ENCODE measurements around the gene UVSSA. TPM values are rescaled to one million over a fixed set of nuclear protein-coding genes. Genes with fewer than 3 reads are reported as not detected.
A peak's percentile ranks its signal among the peaks of the same experiment; 100 is the strongest.

Gene UVSSA
- total RNA-seq, 1 experiment from 2014 or later = 40.4 TPM

- no peak for TF ChIP-seq ZNF532 (CRISPR knock-in tag; IDR thresholded peaks at IDR 0.05; ENCODE audit: borderline replicate concordance)
- peak; percentile 59; the same call in 1 of the 2 replicates for TF ChIP-seq MAX (CRISPR knock-in tag; IDR thresholded peaks at IDR 0.05)
- no peak for TF ChIP-seq NR2C2 (CRISPR knock-in tag; IDR thresholded peaks at IDR 0.05)
- no peak for TF ChIP-seq TEAD4 (CRISPR knock-in tag; IDR thresholded peaks at IDR 0.05)
- TF ChIP-seq ZBTB21 (CRISPR knock-in tag; IDR thresholded peaks at IDR 0.05; ENCODE audit: borderline replicate concordance) = 0 out of 2 replicates have a peak, but pooled peaks have one; percentile 43
- no peak for TF ChIP-seq ARID4B (CRISPR knock-in tag; IDR thresholded peaks at IDR 0.05; ENCODE audit: borderline replicate concordance)
- TF ChIP-seq GABPB1 (CRISPR knock-in tag; IDR thresholded peaks at IDR 0.05) = 0 out of 2 replicates have a peak, but pooled peaks have one; percentile 38
- no peak for TF ChIP-seq CBFB (CRISPR knock-in tag; IDR thresholded peaks at IDR 0.05; ENCODE audit: low read depth)
- TF ChIP-seq IRF2 (CRISPR knock-in tag; IDR thresholded peaks at IDR 0.05; ENCODE audit: borderline replicate concordance, low read depth) = no peak
- TF ChIP-seq HMGXB4 (CRISPR knock-in tag; IDR thresholded peaks at IDR 0.05) = 0 out of 2 replicates have a peak, but pooled peaks have one; percentile 33
- no peak for TF ChIP-seq ZNF671 (CRISPR knock-in tag; IDR thresholded peaks at IDR 0.05)
- TF ChIP-seq GTF2I (CRISPR knock-in tag; conservative IDR thresholded peaks at IDR 0.05) = no peak
- TF ChIP-seq CREB1 (CRISPR knock-in tag; IDR thresholded peaks at IDR 0.05) = no peak
Observed at GRCh38 chr4:1309261-1310010, 37.6 kb upstream of the UVSSA start (continued).

- H3K9me3 Mint-ChIP-seq = peaks cover 3% of the 10 kb centered on the region; the same call in 1 of the 2 replicates
- no peak for ATAC-seq
- H3K27ac Mint-ChIP-seq = peak overlapping the region; percentile 68
- no peaks in the 10 kb centered on the region for H3K27me3 Mint-ChIP-seq (ENCODE audit: low read depth)
- peaks cover 35% of the 10 kb centered on the region for H3K36me3 Mint-ChIP-seq
- ChIA-PET CTCF (interaction anchor here (1.0 to 1.7 kb wide), 4 partner anchors 20 to 319 kb away, joined by 3 to 8 read pairs (median 5); no protein-coding TSS in a partner anchor), POLR2A (no interaction called here)
- no peak for DNase-seq (ENCODE audit: low spot score)
- peak overlapping the region; percentile 53 for H3K4me3 Mint-ChIP-seq
- H3K4me1 Mint-ChIP-seq = peaks cover 30% of the 10 kb centered on the region
- no peak for TF ChIP-seq NFYB (CRISPR knock-in tag; conservative IDR thresholded peaks at IDR 0.05; ENCODE audit: low read depth)
- no peak for TF ChIP-seq ZBTB21 (CRISPR knock-in tag; IDR thresholded peaks at IDR 0.05; ENCODE audit: borderline replicate concordance)
- no peak for TF ChIP-seq ARID4B (CRISPR knock-in tag; IDR thresholded peaks at IDR 0.05; ENCODE audit: borderline replicate concordance)
- TF ChIP-seq JUN (CRISPR knock-in tag; IDR thresholded peaks at IDR 0.05) = no peak
Observed at GRCh38 chr4:1310031-1310795, 36.8 kb upstream of the UVSSA start.
